Measurements from ENCODE around the gene NME9.
"Not testable (repeated sequence)": the region's sequence is repeated elsewhere in the genome, so short reads cannot be mapped to it uniquely, and the experiment has no call there.

Gene NME9

GRCh38 chr3:138329127-138329983, at the start of gene NME9:
NME9 (minus strand) TSS chr3:138329851; CDS start chr3:138329335, 516 bp downstream.
- peak; percentile 90 for DNase-seq

- no peak for DNase-seq
These were observed 49.3 kb upstream of the NME9 start for GRCh38 chr3:138378990-138379389.

GRCh38 chr3:138378331-138378730, 48.7 kb upstream of the NME9 start:
- DNase-seq = no peak

GRCh38 chr3:138377804-138378203, 48.2 kb upstream of the NME9 start:
- no peak for DNase-seq

- DNase-seq = not testable (repeated sequence)
These were observed 47.6 kb upstream of the NME9 start for GRCh38 chr3:138377212-138377611.

- DNase-seq = no peak
These were observed 47.0 kb upstream of the NME9 start for GRCh38 chr3:138376663-138377062.

- DNase-seq = no peak
These were observed 45.8 kb upstream of the NME9 start for GRCh38 chr3:138375447-138375846.

- no peak for DNase-seq
These were observed 45.0 kb upstream of the NME9 start for GRCh38 chr3:138374573-138375134.

- no peak for DNase-seq
These were observed 44.1 kb upstream of the NME9 start for GRCh38 chr3:138373736-138374094.

- DNase-seq = no peak
These were observed 43.6 kb upstream of the NME9 start for GRCh38 chr3:138373087-138373735.

- DNase-seq = no peak
These were observed 41.7 kb upstream of the NME9 start for GRCh38 chr3:138371070-138371965.

GRCh38 chr3:138370321-138370720, 40.7 kb upstream of the NME9 start:
- no peak for DNase-seq

- no peak for DNase-seq
These were observed 39.7 kb upstream of the NME9 start for GRCh38 chr3:138369151-138369900.

GRCh38 chr3:138367911-138368310, 38.3 kb upstream of the NME9 start:
- no peak for DNase-seq

GRCh38 chr3:138367326-138367850, 37.7 kb upstream of the NME9 start:
- DNase-seq = no peak

- no peak for DNase-seq
These were observed 36.5 kb upstream of the NME9 start for GRCh38 chr3:138366006-138366759.

GRCh38 chr3:138365253-138365555, 35.6 kb upstream of the NME9 start:
- no peak for DNase-seq

- no peak for DNase-seq
These were observed 35.0 kb upstream of the NME9 start for GRCh38 chr3:138364356-138365252.

GRCh38 chr3:138363322-138363721, 33.7 kb upstream of the NME9 start:
- no peak for DNase-seq

- DNase-seq = no peak
These were observed 32.9 kb upstream of the NME9 start for GRCh38 chr3:138362538-138362937.
